Measurements from ENCODE around the gene STOML1.

DNA sequence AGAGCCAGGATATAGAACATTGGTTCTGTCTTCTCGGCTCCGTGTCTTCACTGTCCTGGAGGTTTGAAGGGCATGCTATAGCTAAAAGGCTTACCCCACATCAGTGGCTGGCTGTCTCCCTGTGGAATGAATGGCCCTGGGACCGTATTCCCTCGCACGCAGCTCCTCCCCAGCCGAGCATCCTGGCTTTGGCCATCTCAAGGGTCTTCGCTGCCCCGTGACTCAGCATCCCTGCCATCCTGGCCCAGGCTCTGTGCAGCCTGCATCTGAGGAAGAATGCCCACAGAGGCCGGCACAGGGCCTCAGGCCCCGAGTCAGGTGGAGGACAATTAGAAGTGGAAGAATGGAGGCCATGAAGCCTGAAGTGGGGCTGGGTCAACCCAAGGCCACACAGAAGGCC, 54.8 kb downstream of the STOML1 start:
- TF ChIP-seq, protein P1, sequence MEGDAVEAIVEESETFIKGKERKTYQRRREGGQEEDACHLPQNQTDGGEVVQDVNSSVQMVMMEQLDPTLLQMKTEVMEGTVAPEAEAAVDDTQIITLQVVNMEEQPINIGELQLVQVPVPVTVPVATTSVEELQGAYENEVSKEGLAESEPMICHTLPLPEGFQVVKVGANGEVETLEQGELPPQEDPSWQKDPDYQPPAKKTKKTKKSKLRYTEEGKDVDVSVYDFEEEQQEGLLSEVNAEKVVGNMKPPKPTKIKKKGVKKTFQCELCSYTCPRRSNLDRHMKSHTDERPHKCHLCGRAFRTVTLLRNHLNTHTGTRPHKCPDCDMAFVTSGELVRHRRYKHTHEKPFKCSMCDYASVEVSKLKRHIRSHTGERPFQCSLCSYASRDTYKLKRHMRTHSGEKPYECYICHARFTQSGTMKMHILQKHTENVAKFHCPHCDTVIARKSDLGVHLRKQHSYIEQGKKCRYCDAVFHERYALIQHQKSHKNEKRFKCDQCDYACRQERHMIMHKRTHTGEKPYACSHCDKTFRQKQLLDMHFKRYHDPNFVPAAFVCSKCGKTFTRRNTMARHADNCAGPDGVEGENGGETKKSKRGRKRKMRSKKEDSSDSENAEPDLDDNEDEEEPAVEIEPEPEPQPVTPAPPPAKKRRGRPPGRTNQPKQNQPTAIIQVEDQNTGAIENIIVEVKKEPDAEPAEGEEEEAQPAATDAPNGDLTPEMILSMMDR (IDR thresholded peaks at IDR 0.05 in 8 of 11, conservative IDR thresholded peaks at IDR 0.05 in 3 of 11): no peak
- TF ChIP-seq POLR2A (IDR thresholded peaks at IDR 0.05) (no peak), POLR2AphosphoS5 (IDR thresholded peaks at IDR 0.05) (no peak)

All from spleen (tissue), 7 donors.